ENCODE data around the gene SURF6.

The SURF6 gene

GRCh38 chr9:133367778-133368177 is 31.8 kb upstream of the SURF6 start:
- DNase-seq = no peak

- DNase-seq = no peak
These were observed 31.2 kb upstream of the SURF6 start for GRCh38 chr9:133367221-133367620.

- DNase-seq = no peak
These were observed 30.4 kb upstream of the SURF6 start for GRCh38 chr9:133366435-133366834.

GRCh38 chr9:133362359-133363044 is 26.5 kb upstream of the SURF6 start:
- DNase-seq = no peak

- no peak for DNase-seq
These were observed 25.6 kb upstream of the SURF6 start for GRCh38 chr9:133361507-133362092.

- no peak for DNase-seq
These were observed 24.7 kb upstream of the SURF6 start for GRCh38 chr9:133360400-133361393.

- DNase-seq = no peak
These were observed 23.6 kb upstream of the SURF6 start for GRCh38 chr9:133359399-133360175.

GRCh38 chr9:133357656-133358055 is 21.7 kb upstream of the SURF6 start:
- no peak for DNase-seq

GRCh38 chr9:133356391-133357091 is 20.6 kb upstream of the SURF6 start, which contains the start of the genes SURF1 and SURF2:
Gene SURF1, minus strand, starts transcription at chr9:133356487. Its CDS starts 34 bp downstream, at chr9:133356453.
Gene SURF2, plus strand, starts transcription at chr9:133356550. Its CDS starts 43 bp downstream, at chr9:133356593.
- DNase-seq = peak; percentile 77

- DNase-seq = peak; percentile 37
These were observed 19.9 kb upstream of the SURF6 start for GRCh38 chr9:133355881-133356357.

- DNase-seq = no peak
These were observed 18.8 kb upstream of the SURF6 start for GRCh38 chr9:133354766-133355165.

- no peak for DNase-seq
These were observed 17.6 kb upstream of the SURF6 start for GRCh38 chr9:133353548-133353947.

- DNase-seq = no peak
These were observed 16.8 kb upstream of the SURF6 start for GRCh38 chr9:133352635-133353340.

- no peak for DNase-seq
These were observed 16.1 kb upstream of the SURF6 start for GRCh38 chr9:133351908-133352634.

GRCh38 chr9:133351526-133351907 is 15.5 kb upstream of the SURF6 start:
- no peak for DNase-seq

GRCh38 chr9:133349965-133350616 is 14.1 kb upstream of the SURF6 start:
- DNase-seq = no peak

GRCh38 chr9:133348718-133349573 is 13.0 kb upstream of the SURF6 start:
- no peak for DNase-seq

GRCh38 chr9:133347985-133348717 is 12.2 kb upstream of the SURF6 start, which contains the start of the genes MED22 and RPL7A:
Gene MED22, minus strand, starts transcription at chr9:133348131. Its CDS starts 1,469 bp downstream, at chr9:133346662.
Gene RPL7A, plus strand, starts transcription at chr9:133348218. Its CDS starts 26 bp downstream, at chr9:133348244.
- DNase-seq = peak; percentile 91

All from NCI-H146 (cell line).